LNCaP clone FGC (cell line): ENCODE measurements around the gene JAKMIP3.

ENCODE experiments used
- DNase-seq: peaks from one replicate; pipeline ENCODE4 v3.0.0-alpha.2; 2011; ENCODE audit warnings: low read depth
- H3K4me3 ChIP-seq: 2 replicates; pipeline ENCODE4 v1.5.1; 2011; ENCODE audit warnings: mild to moderate bottlenecking, low read depth, low read length, control low read depth
- CTCF ChIP-seq: IDR thresholded peaks from 2 replicates; pipeline ENCODE4 v1.5.1; 2012; ENCODE audit warnings: mild to moderate bottlenecking; ENCODE audit not compliant: control insufficient read depth, insufficient read depth; ENCODE audit errors: extremely low read depth

Gene JAKMIP3

GRCh38 chr10:132096863-132097478 lies 31.2 kb downstream of the JAKMIP3 start:
- DNase-seq, result no peak
- TF ChIP-seq CTCF, result no peak
- no peak overlapping the region for H3K4me3 ChIP-seq

DNA sequence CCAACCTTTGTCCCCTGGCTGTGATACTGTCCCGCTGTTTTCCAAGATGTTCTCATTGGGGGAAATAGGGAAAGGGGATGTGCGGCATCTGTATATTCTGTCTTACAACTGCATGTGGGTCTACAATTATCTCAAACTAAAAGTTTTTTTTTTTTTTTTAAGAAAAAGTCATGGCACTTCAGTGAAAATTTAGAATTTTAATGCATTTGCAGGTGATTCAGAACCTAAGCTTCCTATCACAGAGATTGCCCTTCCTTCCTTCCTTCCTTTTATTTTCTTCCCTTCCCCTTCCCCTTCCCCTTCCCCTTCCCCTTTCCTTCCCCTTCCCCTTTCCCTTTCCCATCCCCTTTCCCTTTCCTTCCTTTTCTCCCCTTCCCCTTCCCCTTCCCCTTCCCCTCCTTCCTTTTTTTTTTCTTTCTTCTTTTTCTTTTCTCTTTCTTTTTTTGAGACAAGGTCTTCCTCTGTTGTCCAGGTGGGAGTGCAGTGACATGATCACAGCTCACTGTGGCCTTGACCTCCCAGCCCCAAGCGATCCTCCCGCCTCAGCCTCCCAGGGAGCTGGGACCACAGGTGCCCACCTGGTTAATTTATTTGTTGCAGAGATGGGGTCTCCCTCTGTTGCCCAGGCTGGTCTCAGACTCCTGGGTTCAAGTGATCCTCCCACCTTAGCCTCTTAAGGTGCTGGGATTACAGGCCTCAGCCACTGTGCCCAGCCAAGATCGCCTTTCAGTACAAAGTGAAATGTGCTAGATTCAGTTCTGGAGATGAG lies 32.0 kb downstream of the JAKMIP3 start:
- DNase-seq, result no peak
- no peak overlapping the region for H3K4me3 ChIP-seq
- TF ChIP-seq CTCF, result no peak

DNA sequence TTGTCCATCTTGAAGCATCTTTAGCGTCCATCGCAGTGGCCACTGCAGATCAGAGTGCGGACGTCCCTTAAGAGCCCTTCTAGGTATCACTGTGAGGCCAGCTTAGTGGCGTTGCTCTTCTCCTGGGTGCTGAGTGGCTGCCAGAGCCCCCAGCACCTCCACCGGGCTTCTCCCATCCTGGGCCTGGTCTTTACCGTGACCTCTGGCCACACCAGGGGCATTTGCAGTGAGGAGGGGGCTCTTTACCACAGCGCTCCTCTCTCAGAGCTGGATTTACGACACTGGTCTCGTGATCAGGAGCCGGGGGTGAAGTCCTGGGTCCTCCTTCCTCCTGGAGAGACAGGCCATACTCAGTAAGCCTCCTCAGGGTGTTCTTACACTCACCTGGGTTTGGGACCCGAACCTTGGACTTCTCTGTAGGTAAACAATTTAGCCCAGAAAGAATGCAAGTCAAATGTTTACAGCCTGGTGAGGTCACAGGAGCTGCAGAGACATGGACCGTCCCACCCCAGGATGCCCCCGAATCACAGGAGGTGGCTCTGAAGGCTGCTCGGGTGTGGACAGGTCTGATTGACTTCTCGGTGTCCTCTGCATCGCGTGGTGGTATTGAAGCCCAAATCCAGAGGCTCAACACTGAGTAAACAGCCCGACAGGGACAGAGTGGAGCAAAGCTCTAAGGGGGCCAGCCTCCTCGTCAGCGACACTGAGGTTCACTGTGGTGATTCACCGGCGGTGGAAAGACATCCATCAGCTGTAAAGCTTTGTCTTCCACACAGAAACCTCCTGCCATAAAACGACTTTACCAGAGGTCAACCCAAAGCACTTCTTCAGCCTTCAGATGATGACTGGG lies 33.0 kb downstream of the JAKMIP3 start:
- H3K4me3 ChIP-seq, result no peak overlapping the region
- DNase-seq, result no peak
- TF ChIP-seq CTCF, result no peak

- TF ChIP-seq CTCF, result no peak
- H3K4me3 ChIP-seq, result no peak overlapping the region
- DNase-seq, result no peak
Observed at GRCh38 chr10:132099389-132100090, 33.8 kb downstream of the JAKMIP3 start.

- no peak overlapping the region for H3K4me3 ChIP-seq
- no peak for DNase-seq
- TF ChIP-seq CTCF, result no peak
Observed at GRCh38 chr10:132100091-132100481, 34.3 kb downstream of the JAKMIP3 start.

DNA sequence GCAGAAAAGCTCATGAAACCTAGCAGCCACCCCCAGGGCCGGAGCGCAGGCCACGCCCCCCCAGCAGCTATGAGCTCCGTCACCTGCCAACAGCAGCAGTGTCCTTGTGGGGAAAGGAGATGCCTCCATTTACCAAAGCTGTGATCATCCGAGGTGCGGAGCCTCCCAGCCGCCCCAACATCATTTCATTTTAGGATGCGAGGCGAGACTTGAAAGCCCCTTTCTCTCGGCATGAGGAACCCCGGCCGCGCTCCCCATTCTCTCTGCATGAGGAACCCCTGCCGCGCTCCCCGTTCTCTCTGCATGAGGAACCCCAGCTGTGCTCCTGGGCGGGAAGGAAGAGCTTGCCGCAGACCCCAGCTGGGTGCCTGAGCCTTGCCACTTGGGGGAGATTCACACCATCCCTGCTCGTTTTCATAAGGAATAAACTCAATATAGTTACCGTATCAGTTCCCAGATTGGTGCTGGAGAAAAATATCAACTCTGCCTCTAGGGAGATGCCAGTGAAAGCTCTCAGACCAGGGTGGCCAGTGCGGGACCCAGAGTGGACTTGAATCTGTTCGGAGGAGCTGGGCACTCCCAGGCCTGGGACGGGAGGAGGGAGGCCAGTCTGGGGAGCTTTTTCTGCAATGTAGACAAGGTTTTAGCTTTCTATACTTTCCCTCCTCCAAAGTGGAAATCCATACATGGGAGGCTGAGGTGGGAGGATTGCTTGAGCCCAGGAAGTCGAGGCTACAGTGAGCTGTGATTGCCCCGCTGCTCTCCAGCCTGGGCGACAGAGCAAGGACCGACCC lies 35.0 kb downstream of the JAKMIP3 start:
- no peak for TF ChIP-seq CTCF
- H3K4me3 ChIP-seq, result no peak overlapping the region
- DNase-seq, result no peak
